Caki2 (cell line): ENCODE measurements around the gene AMMECR1L. TPM values are rescaled to one million over a fixed set of nuclear protein-coding genes. Genes with fewer than 3 reads are reported as not detected.
"Not testable (repeated sequence)": the region's sequence is repeated elsewhere in the genome, so short reads cannot be mapped to it uniquely, and the experiment has no call there.

ENCODE experiments used
- DNase-seq: peaks from one replicate; pipeline ENCODE4 v3.0.0-alpha.2; 2015; ENCODE audit warnings: low read depth
- in situ Hi-C: cut with HindIII; loops from 2 replicates; pipeline ENCODE4 v1.10.0; 2016; ENCODE audit warnings: low sequenced_read_pairs, low pct_unique_long_range_greater_than_20kb, mixed read lengths
- total RNA-seq: library from RNA; depleted of rRNA; stranded (reverse); fragments of >200 nt; shearing (Covaris generic); gene quantifications from 2 replicates; pipeline ENCODE4 v1.2.3, GENCODE V29; 2014; ENCODE audit warnings: low replicate concordance; rRNA removed

The AMMECR1L gene
- total RNA-seq, result 6.3 and 9.8 TPM in 2 replicates

DNA sequence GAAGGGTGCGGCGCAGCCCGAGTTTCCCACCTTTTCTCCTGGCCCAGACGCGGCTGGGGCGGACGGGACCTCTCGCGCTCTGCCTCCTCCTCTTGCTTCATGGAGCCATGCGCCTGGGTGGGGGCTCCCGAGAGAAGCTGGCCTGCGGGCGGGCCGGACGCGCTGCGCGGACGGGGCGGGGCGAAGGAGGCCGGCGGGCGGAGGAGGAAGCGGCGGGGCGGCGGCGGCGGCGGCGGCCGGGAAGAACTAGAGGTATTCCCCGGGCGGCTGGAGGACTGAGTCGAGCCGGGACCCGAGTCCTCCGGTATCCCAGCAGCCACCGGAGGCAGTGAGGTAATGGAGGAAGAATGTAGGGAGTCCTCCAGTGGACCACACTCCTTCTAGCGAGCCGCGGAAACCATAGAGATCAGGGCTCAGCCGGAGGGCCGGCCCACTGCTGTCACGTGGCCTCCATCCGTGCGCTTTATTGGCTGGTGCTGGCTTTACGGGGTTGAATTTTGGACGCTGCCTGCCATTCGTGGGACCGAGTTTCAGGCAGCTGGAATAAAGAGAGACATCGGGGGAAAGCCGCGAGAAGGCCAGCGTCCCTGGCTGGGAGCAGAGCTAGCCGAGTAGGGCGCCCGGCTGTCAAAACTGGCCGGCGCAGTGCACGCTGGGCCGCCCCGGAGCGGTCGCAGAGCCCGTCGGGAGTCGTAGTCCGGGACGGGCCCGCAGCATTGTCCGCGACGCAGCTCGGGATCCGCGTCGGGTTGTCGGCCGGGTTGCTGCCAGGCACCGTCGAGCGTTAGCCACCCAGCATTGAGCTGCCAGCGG, at the start of gene AMMECR1L:
Gene AMMECR1L (minus strand): TSS at position 177 of the 813 bp plus-strand sequence. CDS start 11,722 bp downstream, outside the sequence.
- in situ Hi-C loops, result not testable (repeated sequence)
- peak; percentile 74 for DNase-seq

- in situ Hi-C loops, result no loop called here
- DNase-seq, result no peak
Observed at GRCh38 chr2:127935337-127935736, 49.6 kb upstream of the AMMECR1L start.

- in situ Hi-C loops, result no loop called here
- peak; percentile 16 for DNase-seq
Observed at GRCh38 chr2:127932199-127932876, 46.6 kb upstream of the AMMECR1L start.

DNA sequence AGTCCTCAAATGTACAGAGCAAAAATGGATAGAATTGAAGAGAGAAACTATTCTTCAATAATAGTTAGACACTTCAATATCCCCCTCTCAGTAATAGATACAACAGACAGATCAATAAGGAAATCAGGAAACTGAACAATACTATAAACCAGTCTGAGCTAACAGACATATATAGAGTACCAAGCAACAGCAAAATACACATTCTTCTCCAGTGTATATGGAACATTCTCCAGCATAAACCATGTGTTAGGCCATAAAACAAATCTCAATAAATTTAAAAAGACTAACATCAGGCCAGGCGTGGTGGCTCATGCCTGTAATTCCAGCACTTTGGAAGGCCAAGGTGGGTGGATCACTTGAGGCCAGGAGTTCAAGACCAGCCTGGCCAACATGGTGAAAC, 43.7 kb upstream of the AMMECR1L start:
- in situ Hi-C loops, result no loop called here
- DNase-seq, result no peak

DNA sequence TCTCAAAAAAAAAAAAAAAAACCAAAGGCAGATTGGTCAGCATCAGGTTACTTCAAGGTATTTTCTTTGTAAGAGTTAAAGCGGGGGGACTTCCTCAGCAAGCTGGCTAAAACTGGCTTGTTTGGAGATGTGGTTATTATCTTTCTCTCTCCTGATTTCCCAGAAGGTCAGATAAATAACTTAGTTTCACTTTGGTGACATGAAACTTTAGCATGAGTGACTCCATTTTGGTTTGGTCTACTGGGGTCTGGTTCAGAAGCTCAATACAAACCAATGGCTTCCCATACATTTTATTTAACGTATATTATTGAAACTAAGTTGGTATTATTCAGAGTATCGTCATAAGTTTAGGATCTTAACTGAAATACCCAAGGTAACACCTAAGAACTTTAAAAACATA, 41.6 kb upstream of the AMMECR1L start:
- in situ Hi-C loops, result no loop called here
- DNase-seq, result no peak

DNA sequence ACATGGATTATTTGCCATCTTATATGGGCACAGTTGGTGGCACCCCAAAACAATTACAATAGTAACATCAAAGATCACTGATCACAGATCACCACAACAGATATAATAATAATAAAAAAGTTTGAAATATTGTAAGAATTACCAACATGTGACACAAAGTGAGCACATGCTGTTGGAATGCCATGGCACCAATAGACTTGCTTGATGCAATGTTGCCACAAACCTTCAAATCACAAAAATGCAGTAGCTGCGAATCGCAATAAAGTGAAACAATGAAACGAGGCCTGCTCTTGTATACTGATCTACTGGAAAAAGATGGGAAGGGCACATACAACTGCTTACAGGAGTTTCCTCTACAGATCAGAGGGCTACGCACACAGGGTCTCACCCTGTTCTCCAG, 32.2 kb upstream of the AMMECR1L start:
- no peak for DNase-seq
- in situ Hi-C loops, result no loop called here

- DNase-seq, result no peak
- in situ Hi-C loops, result no loop called here
Observed at GRCh38 chr2:127913808-127914457, 28.2 kb upstream of the AMMECR1L start.

- in situ Hi-C loops, result no loop called here
- no peak for DNase-seq
Observed at GRCh38 chr2:127911737-127912136, 26.0 kb upstream of the AMMECR1L start.

DNA sequence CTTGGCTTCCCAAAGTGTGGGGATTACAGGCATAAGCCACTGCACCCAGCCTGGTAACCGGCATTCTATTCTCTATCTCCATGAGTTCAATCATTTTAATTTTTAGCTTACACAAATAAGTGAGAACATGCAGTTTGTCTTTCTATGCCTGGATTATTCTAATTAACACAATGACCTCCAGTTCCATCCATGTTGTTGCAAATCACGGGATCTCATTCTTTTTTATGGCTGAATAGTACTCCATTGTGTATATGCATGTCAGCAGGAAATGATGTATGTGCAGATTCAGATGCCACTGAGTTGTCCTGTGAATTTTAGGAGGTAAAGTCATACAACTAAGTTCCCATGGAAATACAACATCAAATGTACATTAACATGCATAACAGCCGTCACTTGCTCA, 24.7 kb upstream of the AMMECR1L start:
- in situ Hi-C loops, result no loop called here
- DNase-seq, result no peak

GRCh38 chr2:127909019-127909418, 23.3 kb upstream of the AMMECR1L start:
- no peak for DNase-seq
- in situ Hi-C loops, result no loop called here

GRCh38 chr2:127907733-127908400, 22.1 kb upstream of the AMMECR1L start:
- DNase-seq, in situ Hi-C loops: not testable (repeated sequence)

DNA sequence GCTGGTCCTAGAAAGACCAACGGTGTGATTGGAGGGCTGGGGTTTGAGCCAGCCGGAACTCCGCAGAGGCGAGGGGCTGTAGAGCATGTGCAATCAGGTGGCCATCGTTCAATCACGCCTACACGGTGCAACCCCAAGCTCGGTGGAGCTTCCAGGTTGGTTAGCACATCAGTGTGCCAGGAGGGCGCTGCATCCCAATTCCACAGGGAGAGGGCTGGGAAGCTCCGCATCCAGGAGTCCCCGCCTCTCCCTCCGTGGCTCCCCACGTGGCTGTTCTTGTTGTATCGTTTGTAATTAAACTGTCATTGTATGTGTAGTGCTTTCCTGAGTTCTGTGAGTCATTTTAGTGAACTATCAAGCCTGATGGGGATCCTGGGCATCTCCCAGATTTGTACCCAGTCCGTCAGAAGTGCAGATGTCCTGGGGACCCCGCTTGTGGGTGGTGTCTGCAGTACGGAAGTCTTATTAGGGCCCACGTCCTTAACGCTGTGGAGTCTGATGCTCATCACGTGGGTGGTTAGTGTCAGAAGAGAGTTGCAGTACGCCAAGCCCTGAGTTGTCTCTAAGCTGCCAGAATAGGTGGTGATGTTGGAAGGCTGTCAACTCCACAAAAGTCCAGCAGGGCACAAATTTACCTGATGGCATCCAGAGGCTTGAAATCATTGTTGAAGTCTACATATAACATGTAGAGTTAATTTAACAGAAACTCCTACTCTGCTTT, 20.6 kb upstream of the AMMECR1L start:
- DNase-seq, result no peak
- in situ Hi-C loops, result no loop called here

DNA sequence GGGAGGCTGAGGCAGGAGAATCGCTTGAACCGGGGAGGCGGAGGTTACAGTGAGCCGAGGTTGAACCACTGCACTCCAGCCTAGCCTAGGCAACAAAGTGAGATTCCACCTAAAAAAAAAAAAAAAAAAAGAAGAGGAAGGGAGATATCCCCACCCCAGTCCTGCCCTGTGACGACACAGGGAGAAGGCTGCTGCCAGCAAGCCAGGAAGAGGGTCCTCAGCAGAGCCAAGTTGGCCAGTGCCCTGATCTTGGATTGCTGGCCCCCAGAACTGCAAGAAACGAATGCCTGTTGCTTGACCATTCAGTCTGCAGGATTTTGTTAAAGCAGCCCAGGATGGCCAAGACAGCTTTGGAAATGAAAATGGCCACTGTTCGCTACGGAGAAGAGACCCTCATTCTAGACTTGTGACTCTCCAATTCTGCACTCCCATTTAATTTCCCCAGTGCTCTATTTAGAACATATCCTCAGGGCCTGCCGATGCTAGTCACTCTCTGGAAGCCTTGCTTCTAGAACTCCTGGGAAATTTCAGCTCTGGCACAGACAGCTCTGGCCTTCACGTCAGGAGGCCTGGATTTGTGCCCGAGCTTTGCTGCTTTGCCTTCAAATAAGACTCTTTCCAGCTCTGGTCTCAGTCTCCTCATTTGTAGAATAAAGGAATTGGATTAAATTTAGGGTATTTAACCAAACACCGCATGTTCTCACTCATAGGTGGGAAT, 15.7 kb upstream of the AMMECR1L start:
- no peak for DNase-seq
- in situ Hi-C loops, result no loop called here

DNA sequence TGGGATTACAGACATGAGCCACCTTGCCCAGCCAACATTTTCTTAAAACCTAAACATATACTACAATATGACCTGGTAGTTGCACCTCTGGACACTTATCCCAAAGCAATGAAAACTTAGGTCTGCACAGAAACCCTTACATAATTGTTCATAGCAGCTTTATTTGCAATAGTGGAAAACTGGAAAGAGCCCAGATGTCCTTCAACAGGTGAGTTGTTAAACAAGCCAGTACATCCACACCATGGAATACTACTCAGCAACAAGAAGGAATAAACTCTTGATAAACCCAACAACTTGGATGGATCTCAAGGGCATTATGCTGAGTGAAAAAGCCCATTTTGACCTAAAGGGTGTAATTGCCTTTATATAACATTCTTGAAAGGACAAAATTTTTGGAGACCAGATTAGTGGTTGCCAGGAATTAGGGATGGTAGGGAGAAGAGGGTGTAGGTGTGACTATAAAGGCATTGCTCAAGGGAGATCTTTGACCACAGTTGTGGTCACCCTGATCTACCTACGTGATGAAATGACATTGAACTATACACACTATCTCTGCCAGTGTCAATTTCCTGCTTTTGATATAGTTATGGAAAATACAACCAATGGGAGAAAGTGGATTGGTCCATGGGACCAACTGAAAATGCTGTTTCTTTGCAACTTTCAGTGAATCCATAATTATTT, 11.9 kb upstream of the AMMECR1L start:
- in situ Hi-C loops, result no loop called here
- no peak for DNase-seq

GRCh38 chr2:127893494-127893893, 7.7 kb upstream of the AMMECR1L start:
- no peak for DNase-seq
- in situ Hi-C loops, result no loop called here

GRCh38 chr2:127893033-127893432, 7.3 kb upstream of the AMMECR1L start:
- no peak for DNase-seq
- in situ Hi-C loops, result no loop called here

DNA sequence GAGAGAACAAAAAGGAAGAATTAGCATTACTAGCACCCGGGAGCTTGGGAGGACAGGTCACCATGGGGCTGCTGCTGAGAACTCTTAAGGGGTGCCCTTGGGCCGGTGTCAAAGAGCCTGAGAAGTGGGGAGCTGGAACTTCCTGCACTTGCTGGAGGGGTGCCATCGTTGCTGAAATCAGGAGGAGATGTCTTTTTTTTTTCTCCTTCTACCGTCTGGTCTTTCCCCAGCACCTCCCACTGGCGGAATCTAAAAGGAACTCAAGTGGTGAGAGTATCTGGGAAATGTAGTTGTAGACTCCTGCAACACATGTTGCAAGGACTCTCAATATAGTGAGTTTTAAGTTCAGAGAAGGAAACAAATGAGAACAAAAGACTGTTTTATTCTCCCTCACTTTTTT, 6.1 kb upstream of the AMMECR1L start:
- in situ Hi-C loops, result no loop called here
- no peak for DNase-seq
